ENCODE data around the gene RASGRP1.
"Not testable (repeated sequence)": the region's sequence is repeated elsewhere in the genome, so short reads cannot be mapped to it uniquely, and the experiment has no call there.

Gene RASGRP1

GRCh38 chr15:38589502-38589901, 24.9 kb upstream of the RASGRP1 start:
- no peak for TF ChIP-seq CTCF (conservative IDR thresholded peaks at IDR 0.05)
- H3K27ac ChIP-seq = no peak overlapping the region

GRCh38 chr15:38588672-38589071, 24.1 kb upstream of the RASGRP1 start:
- TF ChIP-seq CTCF (conservative IDR thresholded peaks at IDR 0.05) = no peak
- H3K27ac ChIP-seq = no peak overlapping the region

- TF ChIP-seq CTCF (conservative IDR thresholded peaks at IDR 0.05) = no peak
- H3K27ac ChIP-seq = no peak overlapping the region
Observed at GRCh38 chr15:38587214-38587613, 22.6 kb upstream of the RASGRP1 start.

- H3K27ac ChIP-seq = not testable (repeated sequence)
Observed at GRCh38 chr15:38586005-38586404, 21.4 kb upstream of the RASGRP1 start.

GRCh38 chr15:38578626-38579025, 14.0 kb upstream of the RASGRP1 start:
- TF ChIP-seq CTCF (conservative IDR thresholded peaks at IDR 0.05) = no peak
- no peak overlapping the region for H3K27ac ChIP-seq

GRCh38 chr15:38577424-38577987, 12.9 kb upstream of the RASGRP1 start:
- no peak for TF ChIP-seq CTCF (conservative IDR thresholded peaks at IDR 0.05)
- no peak overlapping the region for H3K27ac ChIP-seq

- TF ChIP-seq CTCF (conservative IDR thresholded peaks at IDR 0.05) = no peak
- no peak overlapping the region for H3K27ac ChIP-seq
Observed at GRCh38 chr15:38576837-38577236, 12.2 kb upstream of the RASGRP1 start.

GRCh38 chr15:38576261-38576660, 11.6 kb upstream of the RASGRP1 start:
- TF ChIP-seq CTCF (conservative IDR thresholded peaks at IDR 0.05) = no peak
- no peak overlapping the region for H3K27ac ChIP-seq

Data from VCaP (cell line).